ENCODE results near the gene ILF2. TPM values are rescaled to one million over a fixed set of nuclear protein-coding genes. Genes with fewer than 3 reads are reported as not detected.
A peak's percentile ranks its signal among the peaks of the same experiment; 100 is the strongest.

The ILF2 gene
- polyA plus RNA-seq, 4 donors: 58.1 to 145 (median 109) TPM

DNA sequence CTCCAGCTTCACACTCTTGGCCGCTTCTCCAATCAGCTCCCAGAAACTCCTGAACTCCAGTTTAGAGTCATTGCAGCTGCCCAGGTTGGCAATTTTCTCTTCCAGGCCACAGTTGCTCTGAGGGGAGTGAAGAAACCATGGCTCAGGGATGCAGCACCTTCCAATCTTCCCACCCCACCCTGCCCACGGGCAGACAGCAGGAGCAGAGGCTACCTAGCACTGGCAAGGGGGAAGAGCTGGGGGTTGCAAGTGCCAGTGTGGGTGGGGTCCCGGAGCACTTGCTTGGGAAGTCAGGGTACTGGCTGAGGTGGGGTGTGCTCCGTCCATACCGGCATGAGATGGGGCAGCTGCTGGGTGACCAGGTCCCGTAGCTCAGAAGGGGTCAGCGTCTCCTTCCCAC lies 55.9 kb downstream of the ILF2 start:
- Histone ChIP-seq H3K27ac (ENCODE audit: low read depth in 1 of 3, low read length in 2 of 3) (peak overlapping the region; percentile 17 to 86 (median 50)), H3K36me3 (ENCODE audit: control insufficient read depth in 3 of 3, insufficient read depth in 2 of 3, low read depth in 1 of 3, low read length in 3 of 3) (peaks cover 0 to 16% (median 0%) of the 10 kb centered on the region in 3 donors), H3K27me3 (ENCODE audit: control insufficient read depth in 3 of 3, insufficient read depth in 3 of 3, low read length in 3 of 3) (no peaks in the 10 kb centered on the region), H3K9me3 (ENCODE audit: control insufficient read depth in 2 of 2, insufficient read depth in 1 of 2, low read depth in 1 of 2, low read length in 1 of 2) (no peaks in the 10 kb centered on the region), H3K4me1 (ENCODE audit: control insufficient read depth in 3 of 3, insufficient read depth in 2 of 3, low read depth in 1 of 3, low read length in 2 of 3) (peaks cover 4 to 62% (median 10%) of the 10 kb centered on the region in 3 donors), H3K4me3 (ENCODE audit: low read depth in 1 of 3, low read length in 3 of 3) (peak overlapping the region in 2 of 3 donors; percentile 47 to 57)
- DNase-seq (no peak), FAIRE-seq (no peak)
- WGBS, 3 donors: 79 to 90% (median 81%) methylated on average over 7 of the region's 7 CpGs

DNA sequence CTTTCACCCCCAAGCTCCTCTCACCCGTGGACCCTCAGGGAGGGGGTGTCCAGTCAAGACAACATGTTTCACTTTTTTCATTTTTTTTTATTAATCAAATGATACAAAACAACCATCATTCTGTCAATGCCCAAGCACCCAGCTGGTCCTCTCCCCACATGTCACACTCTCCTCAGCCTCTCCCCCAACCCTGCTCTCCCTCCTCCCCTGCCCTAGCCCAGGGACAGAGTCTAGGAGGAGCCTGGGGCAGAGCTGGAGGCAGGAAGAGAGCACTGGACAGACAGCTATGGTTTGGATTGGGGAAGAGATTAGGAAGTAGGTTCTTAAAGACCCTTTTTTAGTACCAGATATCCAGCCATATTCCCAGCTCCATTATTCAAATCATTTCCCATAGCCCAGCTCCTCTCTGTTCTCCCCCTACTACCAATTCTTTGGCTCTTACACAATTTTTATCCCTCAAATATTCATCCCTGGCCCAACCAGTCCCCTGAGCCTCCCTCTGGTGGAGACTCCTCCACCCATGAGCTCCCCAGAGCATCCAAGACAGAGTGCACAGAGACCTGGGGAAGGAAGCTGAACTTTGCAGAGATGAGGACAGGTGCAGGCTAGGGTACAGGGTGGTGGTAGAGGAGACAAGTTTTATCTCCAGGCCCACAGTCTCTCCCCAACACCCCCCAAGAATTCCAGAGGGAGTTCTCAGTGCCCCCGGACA lies 56.4 kb downstream of the ILF2 start:
- peaks cover 0 to 15% (median 0%) of the 10 kb centered on the region in 3 donors for H3K36me3 ChIP-seq (ENCODE audit: control insufficient read depth in 3 of 3, insufficient read depth in 2 of 3, low read depth in 1 of 3, low read length in 3 of 3)
- H3K27me3 ChIP-seq (ENCODE audit: control insufficient read depth in 3 of 3, insufficient read depth in 3 of 3, low read length in 3 of 3): no peaks in the 10 kb centered on the region
- H3K9me3 ChIP-seq (ENCODE audit: control insufficient read depth in 2 of 2, insufficient read depth in 1 of 2, low read depth in 1 of 2, low read length in 1 of 2): no peaks in the 10 kb centered on the region
- no peak for FAIRE-seq
- 44 to 57% (median 47%) methylated on average over 2 of the region's 2 CpGs for WGBS, 3 donors
- peak overlapping the region in 2 of 3 donors; percentile 47 to 57 for H3K4me3 ChIP-seq (ENCODE audit: low read depth in 1 of 3, low read length in 3 of 3)
- peak; percentile 35 to 48 for DNase-seq
- H3K27ac ChIP-seq (ENCODE audit: low read depth in 1 of 3, low read length in 2 of 3): peak overlapping the region; percentile 17 to 86 (median 50)
- peaks cover 4 to 67% (median 10%) of the 10 kb centered on the region in 3 donors for H3K4me1 ChIP-seq (ENCODE audit: control insufficient read depth in 3 of 3, insufficient read depth in 2 of 3, low read depth in 1 of 3, low read length in 2 of 3)

DNA sequence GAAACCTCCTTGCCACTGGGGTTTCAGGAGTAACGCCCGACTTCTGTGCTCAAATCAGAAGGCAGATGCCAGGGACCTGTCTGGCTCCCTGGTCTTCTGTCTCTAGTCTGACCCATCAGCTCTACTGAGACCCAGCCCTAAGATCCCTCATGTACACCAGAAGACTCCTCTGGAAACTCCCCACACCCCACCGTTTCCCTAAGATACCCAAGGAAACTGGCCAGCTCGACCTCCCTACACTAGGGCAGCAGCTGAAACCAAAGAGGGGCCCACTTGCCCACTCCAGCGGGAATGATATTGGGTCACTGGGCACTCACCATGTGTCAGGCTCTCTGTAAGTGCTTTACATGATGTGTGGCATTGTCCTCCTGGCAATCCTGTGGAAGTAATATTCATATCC lies 57.4 kb downstream of the ILF2 start:
- Histone ChIP-seq H3K36me3 (ENCODE audit: control insufficient read depth in 3 of 3, insufficient read depth in 2 of 3, low read depth in 1 of 3, low read length in 3 of 3) (peaks cover 0 to 10% (median 0%) of the 10 kb centered on the region in 3 donors), H3K9me3 (ENCODE audit: control insufficient read depth in 2 of 2, insufficient read depth in 1 of 2, low read depth in 1 of 2, low read length in 1 of 2) (no peaks in the 10 kb centered on the region), H3K27me3 (ENCODE audit: control insufficient read depth in 3 of 3, insufficient read depth in 3 of 3, low read length in 3 of 3) (no peaks in the 10 kb centered on the region), H3K4me1 (ENCODE audit: control insufficient read depth in 3 of 3, insufficient read depth in 2 of 3, low read depth in 1 of 3, low read length in 2 of 3) (peaks cover 5 to 75% (median 10%) of the 10 kb centered on the region in 3 donors), H3K4me3 (ENCODE audit: low read depth in 1 of 3, low read length in 3 of 3) (peak overlapping the region in 2 of 3 donors; percentile 48 to 80), H3K27ac (ENCODE audit: low read depth in 1 of 3, low read length in 2 of 3) (peak overlapping the region; percentile 92 to 96 (median 92))
- DNase-seq (peak in 1 of 2 donors; percentile 20), FAIRE-seq (no peak)
- WGBS, 3 donors: 38 to 65% (median 56%) methylated on average over 5 of the region's 5 CpGs

DNA sequence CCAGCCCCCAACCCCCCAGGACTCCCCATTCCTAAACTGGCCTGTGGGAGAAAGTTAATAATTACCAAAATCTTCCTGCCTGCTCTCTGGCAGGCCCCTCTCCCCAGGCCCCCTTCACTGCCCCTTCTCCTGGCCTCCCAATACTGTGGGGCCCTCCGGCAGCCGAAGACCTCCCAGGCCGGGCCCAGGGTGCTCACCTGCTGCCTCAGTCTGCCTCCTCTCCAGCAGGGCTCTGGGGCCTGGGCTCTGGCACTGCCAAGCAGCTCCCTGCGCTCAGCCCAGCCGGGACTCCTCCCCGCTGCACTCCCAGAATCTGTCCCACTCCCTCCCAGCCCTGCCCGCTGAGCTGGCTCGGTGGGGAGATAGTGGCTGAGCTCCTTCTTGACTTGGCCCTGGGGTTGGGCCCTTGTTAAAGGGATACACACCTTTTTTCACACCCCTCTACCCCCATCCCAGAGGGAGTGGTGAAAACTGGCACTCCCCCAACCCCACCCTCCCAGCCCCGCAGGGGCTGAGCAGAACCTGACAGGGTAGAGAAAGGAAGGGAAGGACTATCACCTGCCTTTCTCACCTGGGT lies 58.0 kb downstream of the ILF2 start, which contains the start of gene S100A16:
Gene S100A16, minus strand, starts transcription at position 383 of the 577 bp plus-strand sequence. CDS start 4,986 bp downstream, outside the sequence.
- WGBS, 3 donors: 15 to 38% (median 32%) methylated on average over 9 of the region's 9 CpGs
- Histone ChIP-seq H3K4me3 (ENCODE audit: low read depth in 1 of 3, low read length in 3 of 3) (peak within 1 kb of the TSS; percentile 45 to 80 (median 48)), H3K9me3 (ENCODE audit: control insufficient read depth in 2 of 2, insufficient read depth in 1 of 2, low read depth in 1 of 2, low read length in 1 of 2) (no peaks in the 10 kb centered on the region), H3K36me3 (ENCODE audit: control insufficient read depth in 3 of 3, insufficient read depth in 2 of 3, low read depth in 1 of 3, low read length in 3 of 3) (peaks cover 0 to 15% (median 0%) of the 10 kb centered on the region in 3 donors), H3K27ac (ENCODE audit: low read depth in 1 of 3, low read length in 2 of 3) (peak within 1 kb of the TSS; percentile 92 to 96 (median 92)), H3K27me3 (ENCODE audit: control insufficient read depth in 3 of 3, insufficient read depth in 3 of 3, low read length in 3 of 3) (no peaks in the 10 kb centered on the region), H3K4me1 (ENCODE audit: control insufficient read depth in 3 of 3, insufficient read depth in 2 of 3, low read depth in 1 of 3, low read length in 2 of 3) (peaks cover 7 to 80% (median 10%) of the 10 kb centered on the region in 3 donors)
- FAIRE-seq: no peak
- peak; percentile 92 to 97 for DNase-seq

DNA sequence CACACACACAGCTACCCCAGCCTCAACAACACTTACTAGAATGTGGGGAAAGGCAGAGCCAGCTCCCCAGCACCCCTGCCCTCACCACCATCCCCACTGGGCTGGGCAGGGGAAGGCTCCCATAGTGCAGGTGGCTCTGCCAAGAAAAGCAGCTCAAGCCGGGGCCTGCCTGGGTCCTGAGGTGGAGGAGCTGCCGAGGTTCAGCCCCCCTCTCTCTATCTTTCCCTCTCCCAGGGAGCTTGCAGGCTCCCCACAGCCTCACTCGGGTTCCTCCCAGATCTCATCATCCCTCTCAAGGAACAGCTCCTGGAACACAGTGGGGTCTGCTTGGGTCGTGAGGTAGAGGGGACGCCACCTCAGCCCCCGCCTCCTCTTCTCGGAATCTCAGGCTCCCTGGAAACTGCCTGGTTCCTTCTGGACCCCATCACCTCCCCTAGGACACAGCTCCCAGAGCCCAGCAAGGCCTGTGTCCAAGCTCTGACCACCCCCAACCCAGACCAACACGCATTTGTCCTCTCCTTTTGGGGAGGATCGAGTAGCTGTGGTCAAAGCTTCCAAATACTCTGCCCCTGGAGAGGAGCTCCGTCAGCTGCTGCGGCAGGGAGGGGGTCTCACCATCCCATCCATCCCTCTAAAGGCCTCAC lies 58.6 kb downstream of the ILF2 start:
- no peaks in the 10 kb centered on the region for H3K9me3 ChIP-seq (ENCODE audit: control insufficient read depth in 2 of 2, insufficient read depth in 1 of 2, low read depth in 1 of 2, low read length in 1 of 2)
- H3K4me3 ChIP-seq (ENCODE audit: low read depth in 1 of 3, low read length in 3 of 3): peak overlapping the region; percentile 45 to 80 (median 48)
- H3K4me1 ChIP-seq (ENCODE audit: control insufficient read depth in 3 of 3, insufficient read depth in 2 of 3, low read depth in 1 of 3, low read length in 2 of 3): peaks cover 7 to 75% (median 9%) of the 10 kb centered on the region in 3 donors
- H3K27ac ChIP-seq (ENCODE audit: low read depth in 1 of 3, low read length in 2 of 3): peak overlapping the region; percentile 92 to 96 (median 92)
- H3K36me3 ChIP-seq (ENCODE audit: control insufficient read depth in 3 of 3, insufficient read depth in 2 of 3, low read depth in 1 of 3, low read length in 3 of 3): peaks cover 0 to 22% (median 2%) of the 10 kb centered on the region in 3 donors
- FAIRE-seq: no peak
- WGBS, 3 donors: 10 to 52% (median 29%) methylated on average over 11 of the region's 11 CpGs
- H3K27me3 ChIP-seq (ENCODE audit: control insufficient read depth in 3 of 3, insufficient read depth in 3 of 3, low read length in 3 of 3): no peaks in the 10 kb centered on the region
- DNase-seq: peak; percentile 35 to 62

Other genes with a start within 250 kb of the ILF2 start
- gene S100A7, start 210.3 kb downstream of the ILF2 start, polyA plus RNA-seq: not detected
- gene S100A6, start 135.0 kb downstream of the ILF2 start, polyA plus RNA-seq: 1,000 to 10,000 TPM in 3 of 4 donors, 100 to 1,000 TPM in 1; 313 to 4,929 (median 1,988) TPM
- under 1 TPM in 1 of 4 donors, not detected in 3; 0.18 TPM for gene S100A5, start 130.1 kb downstream of the ILF2 start, polyA plus RNA-seq
- 100 to 1,000 TPM in 2 of 4 donors, 10 to 100 TPM in 1, 1 to 10 TPM in 1; 7.6 to 230 (median 78.7) TPM for gene S100A4, start 125.2 kb downstream of the ILF2 start, polyA plus RNA-seq
- gene S100A3, start 121.7 kb downstream of the ILF2 start, polyA plus RNA-seq: 1 to 10 TPM in 2 of 4 donors, under 1 TPM in 1, not detected in 1; 0.06 to 4.3 (median 2.1) TPM
- 1 to 10 TPM in 3 of 4 donors, under 1 TPM in 1; 0.43 to 9.8 (median 4.5) TPM for gene S100A2, start 105.1 kb downstream of the ILF2 start, polyA plus RNA-seq
- gene S100A16, start 57.9 kb downstream of the ILF2 start, polyA plus RNA-seq: 100 to 1,000 TPM; 122 to 389 (median 315) TPM
- gene S100A14, start 54.7 kb downstream of the ILF2 start, polyA plus RNA-seq: 100 to 1,000 TPM; 356 to 952 (median 630) TPM
- gene S100A13, start 43.5 kb downstream of the ILF2 start, polyA plus RNA-seq: 100 to 1,000 TPM in 2 of 4 donors, 10 to 100 TPM in 2; 50.1 to 132 (median 83.1) TPM
- 10 to 100 TPM in 1 of 4 donors, 1 to 10 TPM in 3; 2.7 to 13.5 (median 3.5) TPM for gene S100A1, start 42.6 kb downstream of the ILF2 start, polyA plus RNA-seq
- gene CHTOP, start 36.9 kb downstream of the ILF2 start, polyA plus RNA-seq: 10 to 100 TPM; 40.3 to 98.4 (median 49.4) TPM
- 10 to 100 TPM; 23.9 to 29.2 (median 26.5) TPM for gene SNAPIN, start 12.3 kb downstream of the ILF2 start, polyA plus RNA-seq
- gene NPR1, start 7.7 kb upstream of the ILF2 start, polyA plus RNA-seq: 10 to 100 TPM in 1 of 4 donors, 1 to 10 TPM in 1, under 1 TPM in 2; 0.22 to 18.1 (median 1.4) TPM
- 10 to 100 TPM; 14.9 to 52.6 (median 22.6) TPM for gene INTS3, start 57.1 kb upstream of the ILF2 start, polyA plus RNA-seq
- gene SLC27A3, start 104.4 kb upstream of the ILF2 start, polyA plus RNA-seq: 10 to 100 TPM in 2 of 4 donors, 1 to 10 TPM in 2; 5.4 to 50.4 (median 16.9) TPM